HFFc6 (cell line): ENCODE results near the gene SOX5. TPM values are rescaled to one million over a fixed set of nuclear protein-coding genes. Genes with fewer than 3 reads are reported as not detected.
A peak's percentile ranks its signal among the peaks of the same experiment; 100 is the strongest.

Experiments used
- DNase-seq: peaks from one replicate; pipeline ENCODE4 v3.0.0-alpha.2; 2018
- H3K27ac Mint-ChIP-seq: 2 replicates; pipeline ENCODE4 v1.8.0; 2020; ENCODE audit warnings: mild to moderate bottlenecking, mixed read lengths
- H3K27me3 Mint-ChIP-seq: 2 replicates; pipeline ENCODE4 v1.8.0; 2021; ENCODE audit warnings: mild to moderate bottlenecking, moderate library complexity, mixed read lengths; ENCODE audit not compliant: insufficient read depth
- H3K36me3 Mint-ChIP-seq: 2 replicates; pipeline ENCODE4 v1.8.0; 2021; ENCODE audit warnings: low read depth, mixed read lengths
- H3K4me1 Mint-ChIP-seq: 2 replicates; pipeline ENCODE4 v1.8.0; 2020; ENCODE audit warnings: low read depth, mixed read lengths
- H3K4me3 Mint-ChIP-seq: 2 replicates; pipeline ENCODE4 v1.8.0; 2020; ENCODE audit warnings: mild to moderate bottlenecking, moderate library complexity, mixed read lengths
- H3K9me3 Mint-ChIP-seq: 2 replicates; pipeline ENCODE4 v1.8.0; 2020; ENCODE audit warnings: mild to moderate bottlenecking, mixed read lengths
- total RNA-seq, 6 experiments: library from RNA; stranded (reverse); fragmentation: NEBNext Ultra II Directional; extraction: Animal tissue kit (Norgen Biotek cat#: 25700); gene quantifications; 2 replicates in 1 of 6; 3 replicates in 5 of 6; pipeline ENCODE4 v1.2.3, GENCODE V29; 2021
- TF ChIP-seq, protein P1 (sequence below): fragments of 200-600 bp; sonication (generic); IDR thresholded peaks from 2 replicates; pipeline ENCODE4 v1.5.0; 2021; ENCODE audit warnings: antibody characterized with exemption, mild to moderate bottlenecking

Gene SOX5
- total RNA-seq, 6 experiments from 2014 or later: not detected

DNA sequence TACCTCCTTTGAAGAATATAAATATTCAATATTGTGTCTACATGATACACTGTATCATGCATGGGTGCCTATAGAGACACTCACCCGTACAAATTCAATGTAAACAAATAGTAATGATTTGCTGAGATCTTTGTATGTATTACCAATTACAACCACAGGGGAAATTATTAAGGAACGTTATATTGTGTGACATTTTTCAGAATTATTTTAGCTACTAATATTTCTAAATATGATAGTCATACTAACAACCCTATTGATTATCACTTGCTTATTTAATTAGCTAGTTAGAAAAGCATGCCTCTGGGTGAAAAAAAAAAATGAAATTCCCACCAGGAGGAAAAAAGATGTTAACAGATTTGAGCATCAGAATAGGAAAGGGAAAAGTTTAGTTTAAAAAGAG is 2.1 kb downstream of the SOX5 start:
- Mint-ChIP-seq H3K27me3 (peaks cover 1% of the 10 kb centered on the region; the same call in 1 of the 2 replicates), H3K9me3 (peaks cover 9% of the 10 kb centered on the region), H3K36me3 (no peaks in the 10 kb centered on the region), H3K27ac (no peak overlapping the region), H3K4me3 (no peak overlapping the region), H3K4me1 (no peaks in the 10 kb centered on the region)
- no peak for DNase-seq
- TF ChIP-seq, protein P1, sequence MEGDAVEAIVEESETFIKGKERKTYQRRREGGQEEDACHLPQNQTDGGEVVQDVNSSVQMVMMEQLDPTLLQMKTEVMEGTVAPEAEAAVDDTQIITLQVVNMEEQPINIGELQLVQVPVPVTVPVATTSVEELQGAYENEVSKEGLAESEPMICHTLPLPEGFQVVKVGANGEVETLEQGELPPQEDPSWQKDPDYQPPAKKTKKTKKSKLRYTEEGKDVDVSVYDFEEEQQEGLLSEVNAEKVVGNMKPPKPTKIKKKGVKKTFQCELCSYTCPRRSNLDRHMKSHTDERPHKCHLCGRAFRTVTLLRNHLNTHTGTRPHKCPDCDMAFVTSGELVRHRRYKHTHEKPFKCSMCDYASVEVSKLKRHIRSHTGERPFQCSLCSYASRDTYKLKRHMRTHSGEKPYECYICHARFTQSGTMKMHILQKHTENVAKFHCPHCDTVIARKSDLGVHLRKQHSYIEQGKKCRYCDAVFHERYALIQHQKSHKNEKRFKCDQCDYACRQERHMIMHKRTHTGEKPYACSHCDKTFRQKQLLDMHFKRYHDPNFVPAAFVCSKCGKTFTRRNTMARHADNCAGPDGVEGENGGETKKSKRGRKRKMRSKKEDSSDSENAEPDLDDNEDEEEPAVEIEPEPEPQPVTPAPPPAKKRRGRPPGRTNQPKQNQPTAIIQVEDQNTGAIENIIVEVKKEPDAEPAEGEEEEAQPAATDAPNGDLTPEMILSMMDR: peak; percentile 19; the same call in 1 of the 2 replicates

DNA sequence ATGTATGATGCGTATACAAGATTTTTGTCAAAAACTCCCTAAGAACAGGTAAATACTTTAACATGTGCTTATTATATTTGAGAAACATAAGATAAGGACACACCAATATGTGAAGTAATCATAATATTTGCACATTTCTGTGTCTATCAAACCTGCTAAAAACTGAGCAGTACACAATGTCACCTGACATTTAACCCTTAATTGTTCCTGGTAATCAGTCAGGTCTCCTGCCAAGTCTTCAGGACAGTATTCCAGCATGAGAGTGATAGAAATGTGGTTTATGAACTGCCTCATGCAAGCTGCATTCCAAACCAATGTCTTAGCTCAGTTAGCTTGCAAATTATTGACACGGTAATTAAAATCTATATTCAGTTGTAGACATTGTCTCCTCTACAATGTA is 4.2 kb downstream of the SOX5 start:
- Mint-ChIP-seq H3K4me3 (no peak overlapping the region), H3K9me3 (peaks cover 21% of the 10 kb centered on the region), H3K27me3 (no peaks in the 10 kb centered on the region), H3K27ac (no peak overlapping the region), H3K36me3 (no peaks in the 10 kb centered on the region), H3K4me1 (no peaks in the 10 kb centered on the region)
- DNase-seq: no peak
- TF ChIP-seq, protein P1: no peak

DNA sequence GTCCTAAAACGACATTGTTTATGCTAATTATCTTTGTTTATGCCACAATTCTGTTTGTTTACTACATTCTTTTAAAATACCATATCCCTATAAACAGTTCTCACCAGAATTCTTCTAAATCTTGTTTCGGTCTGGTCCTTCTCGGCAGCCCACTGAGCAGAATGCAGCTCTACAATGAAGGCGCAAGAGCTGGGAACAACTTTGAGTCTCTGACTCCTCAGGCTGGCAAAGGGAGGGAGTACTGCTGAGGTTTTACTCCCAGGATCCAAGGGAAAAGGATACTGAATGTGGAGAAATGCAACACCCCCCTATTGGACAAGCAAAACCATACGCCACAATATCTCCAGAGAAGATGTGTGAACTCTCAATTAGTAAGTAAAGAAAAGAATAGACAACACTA is 5.4 kb downstream of the SOX5 start:
- Mint-ChIP-seq H3K27me3 (no peaks in the 10 kb centered on the region), H3K4me3 (no peak overlapping the region), H3K27ac (no peak overlapping the region), H3K4me1 (no peaks in the 10 kb centered on the region), H3K36me3 (no peaks in the 10 kb centered on the region), H3K9me3 (peaks cover 21% of the 10 kb centered on the region)
- DNase-seq: no peak
- TF ChIP-seq, protein P1: no peak

DNA sequence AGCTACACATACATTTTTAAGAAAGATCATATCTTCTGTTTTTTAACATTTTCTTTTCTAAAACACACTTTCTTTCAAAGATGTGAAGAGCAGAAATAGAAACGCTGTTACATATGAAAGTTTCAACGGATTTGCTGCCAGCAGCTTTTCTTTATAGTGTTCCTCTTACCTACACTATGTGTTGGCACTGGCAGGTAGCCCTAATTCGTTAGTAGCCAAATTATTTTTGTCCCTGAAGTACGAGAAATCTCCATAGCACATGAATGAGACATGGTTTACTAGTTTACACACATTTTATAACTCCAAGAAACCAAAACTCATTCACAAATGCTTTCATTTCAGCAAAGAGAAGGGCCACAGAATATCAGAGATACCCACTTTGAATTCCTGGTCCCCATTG is 6.6 kb downstream of the SOX5 start:
- Mint-ChIP-seq H3K36me3 (no peaks in the 10 kb centered on the region), H3K4me3 (no peak overlapping the region), H3K9me3 (peaks cover 21% of the 10 kb centered on the region), H3K27me3 (no peaks in the 10 kb centered on the region), H3K4me1 (no peaks in the 10 kb centered on the region), H3K27ac (no peak overlapping the region)
- DNase-seq: no peak
- TF ChIP-seq, protein P1: no peak

DNA sequence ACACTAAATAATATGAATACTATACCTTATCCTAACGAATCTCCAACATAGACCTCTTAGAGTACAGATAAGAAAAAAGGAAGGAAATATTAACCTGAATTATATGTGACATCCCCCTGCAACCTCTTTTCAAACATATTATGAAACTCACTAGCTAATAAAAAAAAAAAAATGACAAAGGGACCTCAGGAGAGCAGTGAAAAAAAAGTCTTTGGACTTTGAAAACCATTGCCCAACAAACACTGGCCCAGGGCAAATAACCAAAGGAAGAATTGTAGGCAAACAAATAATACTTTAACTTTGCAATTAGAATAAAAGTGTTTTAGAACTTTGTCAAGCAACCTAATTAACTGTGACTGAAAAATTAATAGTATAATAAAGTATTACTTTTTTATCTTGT is 7.7 kb downstream of the SOX5 start:
- H3K27me3 Mint-ChIP-seq: no peaks in the 10 kb centered on the region
- TF ChIP-seq, protein P1: no peak
- no peaks in the 10 kb centered on the region for H3K36me3 Mint-ChIP-seq
- no peaks in the 10 kb centered on the region for H3K4me1 Mint-ChIP-seq
- no peak overlapping the region for H3K4me3 Mint-ChIP-seq
- H3K27ac Mint-ChIP-seq: no peak overlapping the region
- H3K9me3 Mint-ChIP-seq: peaks cover 18% of the 10 kb centered on the region
- DNase-seq: no peak

DNA sequence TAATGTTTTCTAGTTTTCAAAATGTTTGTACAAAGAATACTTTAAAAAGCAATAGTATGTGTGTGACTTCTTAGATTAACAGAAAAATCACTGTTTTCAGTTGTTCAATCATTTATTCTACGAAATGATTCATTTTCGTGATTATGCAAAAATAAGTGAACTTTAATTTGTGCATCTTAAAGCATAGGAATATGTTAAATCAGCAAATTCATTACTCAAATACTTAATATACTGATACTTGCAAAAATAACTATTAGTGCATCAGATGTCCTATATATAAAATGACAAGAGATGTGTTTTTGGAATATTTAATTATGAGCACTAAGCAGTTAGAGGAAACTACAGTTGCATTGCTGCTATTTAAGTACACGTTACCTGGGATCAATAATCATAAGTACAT is 11.0 kb downstream of the SOX5 start:
- H3K4me1 Mint-ChIP-seq: no peaks in the 10 kb centered on the region
- H3K4me3 Mint-ChIP-seq: no peak overlapping the region
- TF ChIP-seq, protein P1: no peak
- peaks cover 17% of the 10 kb centered on the region for H3K9me3 Mint-ChIP-seq
- H3K27ac Mint-ChIP-seq: no peak overlapping the region
- no peaks in the 10 kb centered on the region for H3K36me3 Mint-ChIP-seq
- DNase-seq: no peak
- no peaks in the 10 kb centered on the region for H3K27me3 Mint-ChIP-seq
